ENCODE measurements around the gene SPINT1.

- TF ChIP-seq GATA3 (IDR thresholded peaks at IDR 0.05; ENCODE audit: low read depth, low read length) (no peak), GATA2 (IDR thresholded peaks at IDR 0.05; ENCODE audit: low read depth, low read length) (no peak)
Observed at GRCh38 chr15:40906091-40906990, 62.5 kb downstream of the SPINT1 start.
